HG03135 (cell line): ENCODE measurements around the gene MSL2.
"Not testable (repeated sequence)": the region's sequence is repeated elsewhere in the genome, so short reads cannot be mapped to it uniquely, and the experiment has no call there.

ENCODE experiments used
- ATAC-seq: cut with Tn5 transposase; IDR thresholded peaks from one replicate; pipeline ENCODE4 v1.9.1; 2021; ENCODE audit warnings: mild to moderate bottlenecking, moderate library complexity; ENCODE audit not compliant: unreplicated experiment

Gene MSL2

DNA sequence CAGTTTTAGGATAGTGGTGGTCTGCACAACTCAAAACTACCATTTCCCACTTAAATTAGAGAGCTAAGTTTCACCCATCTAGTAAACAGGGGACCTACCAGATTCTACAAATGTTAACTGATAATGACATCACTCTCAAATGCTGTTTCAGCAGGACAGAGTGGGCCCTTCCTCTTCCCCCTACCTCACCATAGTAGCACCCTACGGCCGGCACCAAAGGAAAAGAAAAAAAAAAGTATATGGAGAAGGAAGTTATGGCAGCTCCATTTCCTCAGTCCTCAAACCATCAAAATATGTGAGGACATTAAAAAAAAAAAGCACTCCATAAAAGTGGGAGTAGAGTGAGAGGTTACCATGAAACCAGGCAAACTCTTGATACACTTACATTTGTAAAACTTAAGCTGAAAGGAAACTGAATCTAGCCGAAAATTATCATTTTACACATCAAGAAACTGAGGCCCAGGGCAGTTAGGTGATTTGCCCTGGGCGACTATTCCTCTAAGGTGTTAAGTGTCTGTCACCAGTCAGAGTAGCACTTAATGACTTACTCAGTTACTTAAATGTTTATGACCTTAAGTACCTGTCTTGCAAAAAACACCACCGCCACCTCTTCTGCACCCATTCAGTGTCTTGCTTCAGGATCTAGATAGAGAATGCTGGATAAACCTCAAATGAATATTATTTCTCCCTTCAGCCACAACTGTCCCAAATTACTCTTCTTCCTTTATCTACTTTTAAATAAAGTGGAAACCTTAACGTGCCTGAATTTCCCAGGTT, 2.7 kb downstream of the MSL2 start:
- no peak for ATAC-seq

DNA sequence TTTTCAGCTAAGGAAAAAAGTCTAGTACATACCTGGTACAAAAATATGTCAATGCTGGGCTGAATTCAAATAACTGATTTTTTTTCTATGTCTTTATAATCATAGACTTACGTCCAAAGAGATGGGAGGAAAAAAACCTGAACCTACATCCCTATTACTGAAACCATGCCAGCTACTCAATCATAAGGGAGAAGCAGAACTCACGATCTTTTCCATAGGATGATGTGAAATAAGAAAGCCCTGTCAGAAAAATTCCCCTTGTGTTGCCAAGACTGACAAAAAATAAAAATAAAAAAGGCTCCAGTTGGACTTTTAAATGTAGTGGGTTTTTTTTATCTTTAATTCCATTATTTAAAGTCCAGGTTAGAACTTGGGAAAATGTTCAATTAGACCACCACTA, 3.3 kb downstream of the MSL2 start:
- ATAC-seq, result no peak

DNA sequence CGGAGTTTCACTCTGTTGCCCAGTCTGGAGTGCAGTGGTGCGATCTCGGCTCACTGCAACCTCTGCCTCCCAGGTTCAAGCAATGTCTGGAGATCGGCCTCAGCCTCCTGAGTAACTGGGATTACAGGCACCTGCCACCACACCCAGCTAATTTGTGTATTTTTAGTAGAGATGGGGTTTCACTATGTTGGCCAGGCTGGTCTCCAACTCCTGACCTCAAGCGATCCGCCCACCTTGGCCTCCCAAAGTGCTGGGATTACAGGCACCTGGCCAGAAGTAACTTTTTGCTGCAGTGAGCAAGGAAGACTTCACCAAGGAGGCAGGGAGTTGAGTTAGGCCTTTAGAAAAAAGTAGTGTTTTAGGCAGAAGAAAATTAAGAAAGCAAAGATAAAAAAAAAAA, 3.9 kb downstream of the MSL2 start:
- not testable (repeated sequence) for ATAC-seq

DNA sequence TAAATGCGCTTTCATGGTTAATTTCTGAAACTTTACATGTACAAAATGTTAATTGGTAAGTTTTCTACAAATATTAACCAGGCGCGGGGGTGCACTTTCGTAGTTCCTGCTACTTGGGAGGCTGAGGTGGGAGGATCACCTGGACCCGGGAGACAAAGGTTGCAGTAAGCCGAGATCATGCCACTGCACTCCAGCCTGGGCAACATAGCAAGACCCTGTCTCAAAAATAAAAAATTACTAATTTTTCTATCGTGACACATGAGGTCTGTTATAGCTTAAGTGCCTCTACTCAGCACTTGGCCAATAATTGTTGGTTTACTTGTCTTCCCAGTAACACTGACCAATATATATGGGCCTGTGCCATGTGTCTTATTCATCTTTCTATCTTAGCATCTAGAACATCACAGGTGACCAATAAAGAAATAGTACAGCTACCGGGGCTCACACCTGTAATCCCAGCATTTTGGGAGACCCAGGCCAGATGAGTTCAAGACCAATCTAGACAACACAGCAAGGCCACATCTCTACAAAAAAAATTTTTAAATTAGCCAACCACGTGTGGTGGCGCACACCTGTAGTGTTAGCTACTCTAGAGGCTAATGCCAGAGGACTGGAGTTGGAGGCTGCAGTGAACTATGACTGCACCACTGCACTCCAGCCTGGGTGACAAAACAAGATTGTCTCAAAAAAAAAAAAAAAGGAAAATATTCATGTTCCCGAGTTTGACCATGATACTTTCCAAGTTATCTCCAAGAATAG, 6.1 kb downstream of the MSL2 start:
- no peak for ATAC-seq

DNA sequence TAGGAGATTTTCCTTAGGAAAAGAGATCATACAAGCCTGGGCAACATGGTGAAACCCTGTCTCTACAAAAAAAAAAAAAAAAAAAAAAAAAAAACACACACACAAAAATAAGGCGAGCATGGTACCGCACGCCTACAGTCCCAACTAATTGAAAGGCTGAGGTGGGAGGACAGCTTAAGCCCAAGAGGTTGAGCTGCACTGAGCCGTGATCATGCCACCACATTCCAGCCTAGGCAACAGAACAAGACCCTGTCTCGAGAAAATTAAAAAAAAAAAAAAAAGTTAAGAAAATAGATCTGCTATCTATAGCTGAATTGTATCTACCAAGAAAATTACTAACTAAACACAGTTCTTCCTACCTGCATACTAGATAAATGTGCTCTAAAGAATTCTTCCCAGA, 7.1 kb downstream of the MSL2 start:
- ATAC-seq, result no peak

DNA sequence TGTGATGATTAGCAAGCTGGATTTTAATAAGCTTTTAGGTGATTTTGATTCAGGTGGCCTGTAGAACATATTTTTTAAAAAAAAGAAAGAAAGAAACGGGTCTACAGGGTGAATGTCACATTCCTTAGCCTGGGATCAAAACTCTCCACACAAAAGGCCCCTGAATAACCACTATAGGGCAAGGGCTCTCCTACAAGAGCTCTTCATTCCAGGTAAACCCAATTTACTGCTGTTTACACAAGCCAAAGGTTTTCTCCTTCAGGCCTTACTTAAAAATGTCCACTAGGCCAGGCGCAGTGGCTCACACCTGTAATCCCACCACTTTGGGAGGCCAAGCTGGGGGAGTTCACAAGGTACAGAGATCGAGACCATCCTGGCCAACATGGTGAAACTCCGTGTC, 8.3 kb downstream of the MSL2 start:
- ATAC-seq, result no peak

DNA sequence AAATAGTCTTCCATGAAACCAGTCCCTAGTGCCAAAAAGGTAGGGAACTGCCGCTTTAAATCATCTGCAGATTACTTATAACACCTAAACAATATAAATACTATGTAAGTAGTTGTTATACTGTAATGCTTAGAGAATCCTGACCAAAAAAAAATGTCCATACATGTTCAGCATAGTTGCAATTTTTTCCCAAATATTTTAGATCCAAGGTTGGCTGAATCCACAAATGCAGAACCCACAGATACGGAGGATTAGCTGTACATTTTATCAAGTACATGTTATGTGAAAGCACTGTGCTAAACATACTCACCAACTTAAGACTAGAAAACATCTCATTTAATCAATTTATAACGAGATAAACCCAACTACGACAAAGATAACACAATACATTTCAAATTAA, 9.3 kb downstream of the MSL2 start:
- no peak for ATAC-seq

DNA sequence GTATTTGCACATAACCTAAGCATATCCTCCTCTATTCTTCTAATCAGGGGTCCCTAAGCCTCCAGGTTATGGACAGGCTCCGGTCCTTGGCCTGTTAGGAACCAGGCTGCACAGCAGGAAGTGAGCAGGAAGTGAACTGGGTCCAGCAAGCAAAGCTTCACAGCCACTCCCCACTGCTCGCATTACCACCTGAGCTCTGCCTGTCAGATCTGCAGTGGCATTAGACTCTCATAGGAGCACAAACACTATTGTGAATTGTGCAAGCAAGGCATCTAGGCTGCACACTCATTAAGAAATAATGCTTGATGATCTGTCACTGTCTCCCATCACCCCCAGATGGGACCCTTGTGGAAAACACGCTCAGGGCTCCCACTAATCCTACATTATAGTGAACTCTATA, 9.8 kb downstream of the MSL2 start:
- ATAC-seq, result no peak

DNA sequence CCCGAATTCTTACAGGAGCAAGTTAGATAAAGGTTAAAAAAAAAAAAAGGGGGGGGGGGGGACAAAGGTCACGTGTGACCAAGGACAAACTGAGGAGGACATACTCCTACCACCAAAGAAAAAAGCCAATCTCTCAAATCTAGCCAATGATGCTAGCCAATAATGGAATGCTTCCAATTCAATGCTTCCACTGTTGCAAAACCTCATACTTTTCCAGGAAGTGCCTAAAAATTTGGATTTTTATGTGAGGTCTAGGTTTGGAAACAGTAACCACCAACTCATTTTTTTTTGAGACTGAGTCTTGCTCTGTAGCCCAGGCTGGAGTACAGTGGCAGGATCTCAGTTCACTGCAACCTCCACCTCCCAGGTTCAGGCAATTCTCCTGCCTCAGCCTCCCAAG, 11.4 kb downstream of the MSL2 start:
- no peak for ATAC-seq

DNA sequence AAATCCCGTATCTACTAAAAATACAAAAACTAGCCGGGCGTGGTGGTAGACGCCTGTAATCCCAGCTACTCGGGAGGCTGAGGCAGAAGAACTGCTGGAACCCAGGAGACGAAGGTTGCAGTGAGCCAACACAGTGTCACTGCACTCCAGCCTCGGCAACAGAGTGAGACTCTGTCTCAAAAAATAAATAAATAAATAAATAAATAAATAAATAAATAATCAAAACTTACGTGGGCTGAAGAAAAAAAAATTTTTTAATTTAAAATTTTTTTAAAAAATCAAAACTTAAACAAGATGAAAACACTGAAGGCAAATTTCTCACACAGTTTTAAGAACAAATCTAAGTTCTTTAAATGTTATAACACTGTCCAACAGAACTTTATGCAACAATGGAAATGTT, 14.4 kb downstream of the MSL2 start:
- ATAC-seq, result no peak

DNA sequence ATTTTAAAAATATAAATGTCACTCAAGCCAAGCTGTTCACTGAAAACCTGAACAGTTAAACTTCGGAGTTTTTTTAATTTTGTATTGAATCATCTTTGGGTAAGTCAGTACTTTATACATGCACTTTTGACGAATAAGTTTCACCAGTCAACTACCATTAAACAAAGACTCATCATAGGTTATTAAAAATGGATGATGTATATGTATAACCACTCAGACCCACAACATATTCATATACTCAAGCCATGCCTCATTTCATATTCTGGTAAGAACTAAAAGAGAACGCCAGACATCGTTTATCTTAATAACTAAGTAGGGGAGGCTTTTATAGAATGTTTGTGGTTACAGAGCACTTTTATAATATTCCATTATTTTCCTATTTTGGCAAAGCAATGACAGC, 18.3 kb downstream of the MSL2 start:
- ATAC-seq, result no peak

DNA sequence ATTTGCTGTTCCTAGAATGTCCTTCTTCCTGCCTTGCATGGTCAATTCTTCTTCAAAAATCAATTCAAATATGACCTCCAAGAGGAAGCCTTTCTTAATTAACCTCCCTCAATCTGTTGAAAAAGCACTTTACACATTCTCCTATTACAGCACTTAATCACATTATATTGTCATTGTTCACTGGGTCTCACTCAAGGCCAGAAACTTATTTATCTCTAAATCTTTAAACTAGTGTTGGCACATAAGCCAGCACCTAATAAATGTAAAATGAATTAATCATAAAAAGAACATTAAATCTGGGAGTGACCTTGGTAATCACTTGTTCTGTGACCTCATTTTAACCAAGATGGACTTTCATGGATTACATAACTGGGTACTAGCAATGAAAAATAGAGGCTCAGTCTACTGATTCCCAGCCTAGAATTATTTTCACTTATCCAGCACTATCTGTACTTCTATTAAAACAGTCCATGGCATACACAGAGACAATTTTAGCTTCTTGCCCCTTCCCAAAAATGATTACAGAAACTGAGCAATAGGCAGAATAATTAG, 22.1 kb downstream of the MSL2 start:
- ATAC-seq, result no peak

DNA sequence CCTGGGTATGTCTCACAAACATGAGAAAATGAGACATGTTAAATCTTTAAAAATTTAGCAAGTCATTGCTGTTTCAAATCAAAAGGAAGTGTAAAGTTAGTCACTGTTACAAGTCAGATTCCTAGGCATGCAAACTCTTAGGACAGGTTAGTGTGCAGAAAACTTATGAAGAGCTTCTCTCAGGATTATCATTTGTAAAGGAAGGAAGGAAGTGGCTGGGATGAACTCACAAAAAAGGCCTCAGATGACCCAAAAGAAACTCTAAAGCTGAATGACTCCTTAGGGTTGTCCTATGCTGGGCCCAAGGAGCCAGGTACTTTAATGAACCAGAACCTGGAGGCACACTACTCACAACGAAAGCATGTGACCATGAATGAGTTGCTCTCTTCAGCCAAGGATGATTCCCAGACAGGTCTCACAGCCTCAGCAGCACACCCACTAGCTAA, 25.0 kb downstream of the MSL2 start:
- ATAC-seq, result no peak

DNA sequence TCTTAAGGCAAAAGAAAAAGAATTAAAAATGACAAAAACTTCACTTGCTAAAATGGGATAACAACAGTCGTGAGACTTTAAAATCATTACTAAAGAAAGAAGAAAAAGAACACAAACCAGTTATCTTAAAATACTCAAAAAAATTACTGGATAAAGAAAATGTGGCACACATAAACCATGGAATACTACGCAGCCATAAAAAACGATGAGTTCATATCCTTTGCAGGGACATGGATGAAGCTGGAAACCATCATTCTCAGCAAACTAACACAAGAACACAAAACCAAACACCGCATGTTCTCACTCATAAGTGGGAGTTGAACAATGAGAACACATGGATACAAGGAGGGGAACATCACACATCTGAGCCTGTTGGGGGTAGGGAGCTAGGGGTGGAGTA, 27.9 kb downstream of the MSL2 start:
- not testable (repeated sequence) for ATAC-seq

DNA sequence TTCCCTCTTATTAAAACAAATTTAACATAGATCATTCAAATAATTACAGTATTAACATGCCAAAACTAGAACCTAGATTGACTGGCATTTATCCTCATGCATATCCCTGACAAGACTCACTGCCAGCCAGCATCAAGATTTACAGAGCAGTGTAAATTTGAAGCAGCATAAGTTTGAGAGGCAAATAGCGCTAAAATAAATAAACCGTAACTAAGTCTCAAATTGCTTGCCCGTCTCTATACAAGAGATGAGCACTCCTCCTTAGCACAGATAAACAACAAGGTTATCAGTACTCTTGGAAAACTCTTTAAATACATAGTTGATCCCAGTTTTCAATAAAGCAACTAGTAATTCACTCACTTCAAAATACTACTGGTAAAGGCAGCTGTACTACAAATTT, 29.6 kb downstream of the MSL2 start:
- no peak for ATAC-seq

DNA sequence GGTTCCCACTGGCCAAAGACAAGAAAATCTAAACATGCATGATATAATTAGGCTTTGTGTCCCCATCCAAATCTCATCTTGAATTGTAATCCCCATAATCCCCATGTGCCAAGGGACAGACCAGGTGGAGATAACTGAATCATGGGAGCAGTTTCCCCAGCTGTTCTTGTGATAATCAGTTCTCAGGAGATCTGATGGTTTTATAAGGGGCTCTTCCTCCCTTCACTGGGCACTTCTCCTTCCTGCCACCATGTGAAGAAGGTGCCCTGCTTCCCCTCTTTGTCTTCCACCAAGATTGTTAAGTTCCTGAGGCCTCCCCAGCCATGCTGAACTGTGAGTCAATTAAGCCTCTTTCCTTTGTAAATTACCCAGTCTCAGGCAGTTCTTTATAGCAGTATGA, 32.5 kb downstream of the MSL2 start:
- ATAC-seq, result not testable (repeated sequence)

DNA sequence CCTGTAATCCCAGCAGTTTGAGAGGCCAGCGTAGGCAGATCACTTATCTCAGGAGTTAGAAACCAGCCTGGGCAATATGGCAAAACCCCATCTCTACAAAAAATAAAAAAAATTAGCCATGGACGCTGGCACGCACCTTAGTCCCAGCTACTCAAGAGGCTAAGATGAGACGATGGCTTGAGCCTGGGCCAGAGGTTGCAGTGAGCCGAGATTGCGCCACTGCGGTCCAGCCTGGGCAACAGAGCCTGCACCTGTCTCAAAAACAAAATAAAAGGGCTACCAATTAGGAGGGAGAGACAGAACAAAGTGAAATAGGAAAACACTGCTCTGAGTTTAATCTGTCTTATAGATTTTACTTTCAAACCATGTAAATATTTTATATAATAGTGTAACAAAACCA, 33.8 kb downstream of the MSL2 start:
- ATAC-seq, result no peak

DNA sequence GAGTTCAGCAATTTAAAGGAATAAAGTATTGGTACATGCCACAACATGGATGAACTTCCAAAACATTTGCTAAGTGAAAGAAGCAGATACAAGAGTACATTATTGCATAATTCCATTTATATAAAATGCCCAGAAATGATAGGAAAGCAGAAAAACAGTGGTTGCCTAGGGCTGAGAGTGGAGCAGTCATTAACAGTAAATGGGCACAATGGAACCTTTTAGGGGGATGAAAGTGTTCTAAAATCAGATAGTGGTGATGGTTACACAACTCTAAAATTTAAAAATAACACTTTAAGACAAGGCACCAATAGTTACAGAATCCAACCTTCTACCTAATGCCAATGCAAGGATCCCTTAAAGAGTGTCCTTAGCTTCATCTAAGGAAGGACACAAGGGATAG, 34.6 kb downstream of the MSL2 start:
- no peak for ATAC-seq

DNA sequence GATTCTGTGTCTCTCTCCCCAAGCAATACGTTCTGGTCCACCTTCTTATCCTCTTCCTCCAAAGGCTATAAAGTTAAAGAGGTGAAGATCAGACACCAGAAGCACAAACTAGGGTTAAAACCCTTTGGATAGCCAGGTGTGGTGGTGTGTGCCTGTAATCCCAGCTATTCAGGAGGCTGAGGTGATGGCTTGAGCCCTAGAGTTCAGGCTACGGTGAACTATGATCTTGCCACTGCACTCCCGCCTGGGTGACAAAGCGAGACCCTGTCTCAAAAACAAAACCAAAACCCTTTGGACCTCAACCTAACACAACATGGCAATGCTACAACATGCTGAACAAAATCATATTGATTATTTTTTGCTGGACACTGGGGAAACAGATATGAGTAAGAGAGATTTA, 43.2 kb downstream of the MSL2 start:
- ATAC-seq, result no peak

DNA sequence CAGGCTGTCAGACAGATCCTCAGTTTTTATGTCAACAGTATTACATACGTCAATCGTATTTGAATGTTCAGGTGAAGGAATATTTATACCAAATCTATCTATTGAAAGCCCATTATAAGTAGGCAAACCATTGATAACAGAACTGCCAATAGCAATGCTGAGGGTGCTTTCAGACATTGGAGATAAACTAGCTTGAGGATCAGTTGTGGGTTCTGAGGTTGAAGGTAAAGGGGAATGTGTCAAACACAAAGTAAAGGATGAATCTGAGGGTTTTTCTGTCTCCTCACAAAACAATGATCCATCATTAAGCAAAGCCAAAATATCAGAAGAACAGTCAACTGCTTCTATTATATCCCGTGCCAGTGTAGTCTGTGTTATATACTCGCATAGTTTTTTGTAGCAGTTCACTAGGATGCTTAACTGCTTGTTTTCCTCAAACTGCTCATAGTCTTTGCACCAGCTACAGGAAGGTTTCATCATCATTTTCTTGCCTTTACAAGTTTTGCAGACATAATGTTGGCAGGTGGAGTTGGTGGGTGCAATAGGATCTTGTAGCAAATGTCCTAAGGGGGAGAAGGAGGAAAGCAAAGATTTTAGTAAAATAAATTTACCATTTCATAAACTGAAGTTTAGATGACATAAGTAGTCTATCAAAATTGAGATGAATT, 43.8 kb downstream of the MSL2 start:
- ATAC-seq, result no peak

DNA sequence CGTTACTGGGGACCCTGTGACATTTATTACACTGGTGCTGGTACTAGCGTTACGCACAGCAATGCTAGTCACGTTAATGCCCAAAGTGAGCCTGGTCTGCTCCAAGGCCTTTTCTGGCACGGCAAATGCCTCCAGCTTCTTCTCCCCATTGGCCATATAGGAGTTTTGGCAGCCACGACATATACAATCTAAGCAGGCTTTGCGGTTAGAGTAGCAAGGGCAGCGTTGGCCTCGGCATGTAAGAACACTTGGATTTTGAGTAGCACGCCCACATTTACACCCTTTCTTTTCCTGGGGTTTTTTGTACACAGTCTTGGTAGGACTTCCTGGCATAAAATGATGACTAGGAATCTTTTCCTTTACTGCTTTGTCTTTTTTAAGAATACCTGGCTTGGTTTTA, 44.9 kb downstream of the MSL2 start:
- ATAC-seq, result no peak

DNA sequence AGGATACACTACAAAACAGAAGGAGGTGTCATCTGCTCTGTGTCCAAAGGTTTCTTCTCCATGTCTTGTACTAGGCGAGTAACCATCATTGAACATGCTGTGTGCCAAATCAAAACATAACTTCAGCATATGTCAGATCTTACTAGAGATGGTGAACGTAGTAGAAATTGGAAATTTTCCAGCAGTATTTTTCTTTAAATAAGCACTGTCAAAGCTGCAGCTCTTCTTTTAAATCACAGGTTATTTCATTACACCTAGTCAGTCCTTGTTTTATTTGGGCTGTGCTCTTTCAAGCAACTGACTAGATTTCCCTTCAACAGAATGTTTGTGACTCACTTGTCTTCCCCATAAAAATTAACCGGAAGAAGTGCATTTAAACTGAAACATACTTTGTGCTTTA, 46.5 kb downstream of the MSL2 start:
- no peak for ATAC-seq
